Skeletal muscle tissue (tissue), 1 donor: ENCODE results near the gene SEPTIN10. TPM values are rescaled to one million over a fixed set of nuclear protein-coding genes. Genes with fewer than 3 reads are reported as not detected.

Experiments
- total RNA-seq: library from RNA; depleted of rRNA; stranded (reverse); fragments of >200 nt; gene quantifications from one replicate; pipeline ENCODE4 v1.2.3, GENCODE V29; 2014

SEPTIN10 gene
- total RNA-seq, 1 donor from 2014 or later = 109 TPM

Other genes starting within 250 kb of the SEPTIN10 start
- 9.4 TPM for gene SOWAHC, start 398 bp upstream of the SEPTIN10 start, total RNA-seq
- gene RGPD5, start 180.3 kb upstream of the SEPTIN10 start, total RNA-seq = 11.5 TPM